DND-41 (cell line): Measurements from ENCODE around the gene FARSA.
A peak's percentile ranks its signal among the peaks of the same experiment; 100 is the strongest.

ENCODE experiments used
- ATAC-seq: fragments of 200-7000 bp; cut with Tn5 transposase; 3 replicates; pipeline ENCODE4 v1.9.1; 2021; ENCODE audit warnings: low read depth; ENCODE audit not compliant: insufficient read depth
- DNase-seq: peaks from one replicate; pipeline ENCODE4 v3.0.0-alpha.2; 2020
- H2AFZ ChIP-seq: 2 replicates; pipeline ENCODE4 v1.6.0; 2012; ENCODE audit warnings: low read depth, low read length
- H3K27ac ChIP-seq: 2 replicates; pipeline ENCODE4 v1.5.1; 2012; ENCODE audit warnings: low read length, inconsistent platforms
- H3K27me3 ChIP-seq: fragments of 200-600 bp; sonication (generic); 2 replicates; pipeline ENCODE4 v1.6.0; 2012; ENCODE audit warnings: low read length, mild to moderate bottlenecking, inconsistent platforms; ENCODE audit not compliant: insufficient read depth, poor library complexity
- H3K36me3 ChIP-seq: 2 replicates; pipeline ENCODE4 v1.5.1; 2012; ENCODE audit warnings: low read length, inconsistent platforms; ENCODE audit not compliant: insufficient read depth
- H3K4me1 ChIP-seq: 2 replicates; pipeline ENCODE4 v1.5.1; 2012; ENCODE audit warnings: mild to moderate bottlenecking, low read length; ENCODE audit not compliant: insufficient read depth
- H3K4me2 ChIP-seq: 2 replicates; pipeline ENCODE4 v1.6.0; 2012; ENCODE audit warnings: mild to moderate bottlenecking, moderate library complexity, low read length, inconsistent platforms; ENCODE audit not compliant: insufficient read depth
- H3K4me3 ChIP-seq, 2 experiments: fragments of 200-600 bp in 1 of 2; shearing (Covaris generic) in 1 of 2; 2 replicates each; pipeline ENCODE4 v1.5.1; 2012 to 2016; ENCODE audit warnings: inconsistent platforms in 2 of 2, low read length in 2 of 2, mild to moderate bottlenecking in 2 of 2, low read depth in 1 of 2, moderate library complexity in 1 of 2
- H3K79me2 ChIP-seq: 2 replicates; pipeline ENCODE4 v1.6.0; 2012; ENCODE audit warnings: low read length, inconsistent platforms; ENCODE audit not compliant: insufficient read depth
- H3K9ac ChIP-seq: 2 replicates; pipeline ENCODE4 v1.6.0; 2012; ENCODE audit warnings: low read depth, mild to moderate bottlenecking, inconsistent platforms, low read length, moderate library complexity
- H3K9me3 ChIP-seq: 2 replicates; pipeline ENCODE4 v1.5.1; 2012; ENCODE audit warnings: low read length, moderate library complexity, mild to moderate bottlenecking, inconsistent platforms; ENCODE audit not compliant: insufficient read depth, severe bottlenecking
- H4K20me1 ChIP-seq: 2 replicates; pipeline ENCODE4 v1.6.0; 2012; ENCODE audit warnings: low read length; ENCODE audit not compliant: insufficient read depth
- CTCF ChIP-seq: IDR thresholded peaks from 2 replicates; pipeline ENCODE4 v1.5.1; 2012; ENCODE audit warnings: borderline replicate concordance, low read length, moderate library complexity, mild to moderate bottlenecking; ENCODE audit not compliant: poor library complexity, severe bottlenecking; ENCODE audit errors: extremely low read depth
- EZH2 ChIP-seq: IDR thresholded peaks from 3 replicates; pipeline ENCODE4 v1.6.1; 2012; ENCODE audit warnings: borderline replicate concordance, low read depth, mild to moderate bottlenecking, moderate library complexity, low read length, inconsistent platforms; ENCODE audit not compliant: severe bottlenecking

FARSA gene

GRCh38 chr19:12913011-12913561 is 20.4 kb downstream of the FARSA start:
- Histone ChIP-seq H3K4me2 (peak overlapping the region; percentile 46; the same call in 1 of the 2 replicates), H3K27me3 (no peaks in the 10 kb centered on the region), H2AFZ (no peak overlapping the region), H3K4me1 (peaks cover 29% of the 10 kb centered on the region), H3K9me3 (no peaks in the 10 kb centered on the region), H3K9ac (peak overlapping the region; percentile 48), H3K4me3 (no peak overlapping the region), H4K20me1 (no peaks in the 10 kb centered on the region), H3K36me3 (no peaks in the 10 kb centered on the region; the same call in none of the 2 replicates), H3K79me2 (0 out of 2 replicates have a peak, but pooled peaks cover 2% of the 10 kb centered on the region), H3K27ac (peak overlapping the region; percentile 83)
- no peak for ATAC-seq
- no peak for DNase-seq
- TF ChIP-seq EZH2, result no peak
- TF ChIP-seq CTCF, result no peak

- no peak overlapping the region for H3K9ac ChIP-seq
- no peaks in the 10 kb centered on the region for H3K79me2 ChIP-seq
- no peak overlapping the region for H3K4me2 ChIP-seq
- H3K9me3 ChIP-seq, result no peaks in the 10 kb centered on the region
- peaks cover 25% of the 10 kb centered on the region for H3K4me1 ChIP-seq
- H4K20me1 ChIP-seq, result no peaks in the 10 kb centered on the region
- no peak for DNase-seq
- TF ChIP-seq CTCF (no peak), EZH2 (no peak)
- H3K36me3 ChIP-seq, result no peaks in the 10 kb centered on the region; the same call in 1 of the 2 replicates
- no peak for ATAC-seq
- H2AFZ ChIP-seq, result no peak overlapping the region
- no peaks in the 10 kb centered on the region for H3K27me3 ChIP-seq
- H3K27ac ChIP-seq, result no peak overlapping the region
- no peak overlapping the region for H3K4me3 ChIP-seq
These were observed 20.9 kb downstream of the FARSA start for GRCh38 chr19:12912571-12912970.

GRCh38 chr19:12907166-12907565 is 26.3 kb downstream of the FARSA start:
- TF ChIP-seq CTCF, result no peak
- no peak for TF ChIP-seq EZH2
- DNase-seq (no peak), ATAC-seq (peak; percentile 19; the same call in 1 of the 3 replicates)
- no peaks in the 10 kb centered on the region for H3K9me3 ChIP-seq
- H3K27me3 ChIP-seq, result no peaks in the 10 kb centered on the region
- H4K20me1 ChIP-seq, result no peaks in the 10 kb centered on the region
- no peaks in the 10 kb centered on the region for H3K79me2 ChIP-seq
- H3K36me3 ChIP-seq, result peaks cover 11% of the 10 kb centered on the region; the same call in 1 of the 2 replicates
- H3K4me3 ChIP-seq, result no peak overlapping the region
- H2AFZ ChIP-seq, result no peak overlapping the region
- no peaks in the 10 kb centered on the region for H3K4me1 ChIP-seq
- no peak overlapping the region for H3K27ac ChIP-seq
- H3K4me2 ChIP-seq, result no peak overlapping the region
- no peak overlapping the region for H3K9ac ChIP-seq
